ENCODE measurements around the gene RP9.

The RP9 gene

GRCh38 chr7:33062023-33062781 is 47.0 kb downstream of the RP9 start, which contains the start of gene NT5C3A:
Gene NT5C3A (minus strand): TSS chr7:33062776. CDS start chr7:33062705, 71 bp downstream.
- no peak for TF ChIP-seq CTCF (IDR thresholded peaks at IDR 0.05; ENCODE audit: low read depth, low read length, missing control alignments)
- DNase-seq (ENCODE audit: low read depth): no peak
- in situ Hi-C loops (cut with HindIII; ENCODE audit: low sequenced_read_pairs): no loop called here
- H3K4me3 ChIP-seq (ENCODE audit: low read depth, low read length): peak within 1 kb of the TSS; percentile 80

GRCh38 chr7:33061282-33061937 is 47.8 kb downstream of the RP9 start:
- peak overlapping the region; percentile 80 for H3K4me3 ChIP-seq (ENCODE audit: low read depth, low read length)
- no peak for DNase-seq (ENCODE audit: low read depth)
- in situ Hi-C loops (cut with HindIII; ENCODE audit: low sequenced_read_pairs): no loop called here
- no peak for TF ChIP-seq CTCF (IDR thresholded peaks at IDR 0.05; ENCODE audit: low read depth, low read length, missing control alignments)

GRCh38 chr7:33059635-33060034 is 49.6 kb downstream of the RP9 start:
- DNase-seq (ENCODE audit: low read depth): no peak
- H3K4me3 ChIP-seq (ENCODE audit: low read depth, low read length): no peak overlapping the region
- TF ChIP-seq CTCF (IDR thresholded peaks at IDR 0.05; ENCODE audit: low read depth, low read length, missing control alignments): no peak
- in situ Hi-C loops (cut with HindIII; ENCODE audit: low sequenced_read_pairs): no loop called here

- no peak for DNase-seq (ENCODE audit: low read depth)
- in situ Hi-C loops (cut with HindIII; ENCODE audit: low sequenced_read_pairs): no loop called here
- TF ChIP-seq CTCF (IDR thresholded peaks at IDR 0.05; ENCODE audit: low read depth, low read length, missing control alignments): no peak
- H3K4me3 ChIP-seq (ENCODE audit: low read depth, low read length): no peak overlapping the region
Measured at GRCh38 chr7:33055158-33055557, 54.0 kb downstream of the RP9 start.

- H3K4me3 ChIP-seq (ENCODE audit: low read depth, low read length): no peak overlapping the region
- in situ Hi-C loops (cut with HindIII; ENCODE audit: low sequenced_read_pairs): no loop called here
- no peak for DNase-seq (ENCODE audit: low read depth)
- no peak for TF ChIP-seq CTCF (IDR thresholded peaks at IDR 0.05; ENCODE audit: low read depth, low read length, missing control alignments)
Measured at GRCh38 chr7:33054261-33054964, 54.8 kb downstream of the RP9 start.

- in situ Hi-C loops (cut with HindIII; ENCODE audit: low sequenced_read_pairs): no loop called here
- H3K4me3 ChIP-seq (ENCODE audit: low read depth, low read length): no peak overlapping the region
- TF ChIP-seq CTCF (IDR thresholded peaks at IDR 0.05; ENCODE audit: low read depth, low read length, missing control alignments): no peak
- DNase-seq (ENCODE audit: low read depth): no peak
Measured at GRCh38 chr7:33053721-33054120, 55.5 kb downstream of the RP9 start.
